Fibroblast of mammary gland (primary cell): ENCODE results near the gene PDZD4.

Experiments
- DNase-seq: peaks from one replicate; pipeline ENCODE4 v3.0.0-alpha.2; 2010; ENCODE audit warnings: low read depth
- H3K4me3 ChIP-seq: 2 replicates; pipeline ENCODE4 v1.5.1; 2011; ENCODE audit warnings: low read depth, mild to moderate bottlenecking, low read length, moderate library complexity; ENCODE audit not compliant: control insufficient read depth
- TF ChIP-seq, protein P1 (sequence below): conservative IDR thresholded peaks from 2 replicates; pipeline ENCODE4 v1.5.1; 2011; ENCODE audit warnings: low read depth, low read length, inconsistent platforms; ENCODE audit not compliant: control insufficient read depth, insufficient read depth

The PDZD4 gene

DNA sequence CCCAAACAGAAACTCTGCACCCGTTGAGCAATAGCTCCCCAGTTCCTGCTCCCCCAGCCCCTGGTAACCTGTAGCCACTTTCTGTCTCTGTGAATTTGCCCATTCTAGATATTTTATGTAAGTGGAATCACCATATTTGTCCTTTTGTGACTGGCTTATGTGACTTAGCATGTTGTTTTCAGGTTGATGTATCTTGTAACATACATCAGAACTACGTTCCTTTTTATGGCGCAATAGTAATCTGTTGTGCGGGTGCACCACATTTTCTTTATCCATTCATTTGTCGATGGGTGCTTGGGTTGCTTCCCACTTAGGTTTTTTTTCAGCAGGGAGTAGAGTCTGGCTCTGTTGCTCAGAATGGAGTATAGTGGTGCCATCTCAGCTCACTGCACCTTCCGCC, 6.6 kb upstream of the PDZD4 start:
- DNase-seq = no peak
- TF ChIP-seq, protein P1, sequence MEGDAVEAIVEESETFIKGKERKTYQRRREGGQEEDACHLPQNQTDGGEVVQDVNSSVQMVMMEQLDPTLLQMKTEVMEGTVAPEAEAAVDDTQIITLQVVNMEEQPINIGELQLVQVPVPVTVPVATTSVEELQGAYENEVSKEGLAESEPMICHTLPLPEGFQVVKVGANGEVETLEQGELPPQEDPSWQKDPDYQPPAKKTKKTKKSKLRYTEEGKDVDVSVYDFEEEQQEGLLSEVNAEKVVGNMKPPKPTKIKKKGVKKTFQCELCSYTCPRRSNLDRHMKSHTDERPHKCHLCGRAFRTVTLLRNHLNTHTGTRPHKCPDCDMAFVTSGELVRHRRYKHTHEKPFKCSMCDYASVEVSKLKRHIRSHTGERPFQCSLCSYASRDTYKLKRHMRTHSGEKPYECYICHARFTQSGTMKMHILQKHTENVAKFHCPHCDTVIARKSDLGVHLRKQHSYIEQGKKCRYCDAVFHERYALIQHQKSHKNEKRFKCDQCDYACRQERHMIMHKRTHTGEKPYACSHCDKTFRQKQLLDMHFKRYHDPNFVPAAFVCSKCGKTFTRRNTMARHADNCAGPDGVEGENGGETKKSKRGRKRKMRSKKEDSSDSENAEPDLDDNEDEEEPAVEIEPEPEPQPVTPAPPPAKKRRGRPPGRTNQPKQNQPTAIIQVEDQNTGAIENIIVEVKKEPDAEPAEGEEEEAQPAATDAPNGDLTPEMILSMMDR = no peak
- H3K4me3 ChIP-seq = no peak overlapping the region

DNA sequence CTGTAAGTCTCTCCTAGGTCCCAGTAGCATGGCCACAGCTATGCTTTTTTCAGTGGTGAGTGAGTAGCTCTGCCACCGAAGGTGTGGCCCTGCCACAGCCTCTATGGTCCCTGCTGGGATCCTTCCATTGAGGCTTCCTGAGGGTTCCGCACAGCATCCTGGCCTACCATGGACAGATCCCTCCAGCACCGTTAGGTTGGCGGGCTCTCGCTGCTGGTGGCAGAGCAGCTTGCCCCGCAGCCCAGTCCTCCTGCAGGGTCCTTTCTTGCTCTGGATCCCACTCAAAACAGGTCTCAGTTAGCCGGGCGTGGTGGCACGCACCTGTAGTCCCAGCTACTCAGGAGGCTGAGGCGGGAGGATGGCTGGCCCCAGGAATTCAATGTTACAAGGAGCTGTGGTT, 2.4 kb upstream of the PDZD4 start:
- TF ChIP-seq, protein P1 = no peak
- no peak overlapping the region for H3K4me3 ChIP-seq
- DNase-seq = no peak

DNA sequence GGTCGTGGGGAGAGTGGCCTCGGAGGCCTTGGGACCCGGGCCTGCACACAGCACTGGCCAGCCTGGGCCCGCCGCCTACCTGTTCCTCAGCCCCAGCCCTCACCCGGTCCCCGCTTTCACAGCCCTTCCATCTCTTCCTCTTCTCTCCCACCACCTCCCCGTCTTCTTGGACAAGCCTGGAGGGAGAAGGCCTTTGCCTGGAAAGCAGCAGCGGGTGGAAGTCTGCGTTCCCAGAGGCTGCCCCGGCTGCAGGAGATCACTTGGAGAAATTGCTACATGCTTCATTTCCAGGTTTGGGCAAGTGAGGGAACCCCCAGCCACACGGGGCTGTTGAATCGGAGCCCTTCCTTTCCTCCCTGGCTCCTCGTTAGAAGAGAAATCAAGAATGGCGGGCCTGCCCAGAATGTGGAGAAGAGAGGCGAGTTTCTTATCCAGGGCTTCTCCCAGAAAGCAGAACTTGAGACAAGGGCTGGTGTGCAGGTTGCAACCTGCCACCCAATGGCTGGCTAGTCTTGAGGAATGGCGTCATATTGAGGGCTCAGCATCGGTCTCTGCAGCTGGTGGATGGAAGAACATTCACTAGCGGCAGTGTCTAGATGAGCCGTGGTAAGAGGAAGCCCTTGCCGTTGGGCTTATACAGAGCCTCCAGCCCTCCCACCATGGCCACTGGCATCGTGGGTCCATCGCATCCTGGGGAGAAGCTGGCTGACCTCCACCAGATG, 1.2 kb upstream of the PDZD4 start:
- TF ChIP-seq, protein P1 = no peak
- no peak for DNase-seq
- H3K4me3 ChIP-seq = no peak overlapping the region

DNA sequence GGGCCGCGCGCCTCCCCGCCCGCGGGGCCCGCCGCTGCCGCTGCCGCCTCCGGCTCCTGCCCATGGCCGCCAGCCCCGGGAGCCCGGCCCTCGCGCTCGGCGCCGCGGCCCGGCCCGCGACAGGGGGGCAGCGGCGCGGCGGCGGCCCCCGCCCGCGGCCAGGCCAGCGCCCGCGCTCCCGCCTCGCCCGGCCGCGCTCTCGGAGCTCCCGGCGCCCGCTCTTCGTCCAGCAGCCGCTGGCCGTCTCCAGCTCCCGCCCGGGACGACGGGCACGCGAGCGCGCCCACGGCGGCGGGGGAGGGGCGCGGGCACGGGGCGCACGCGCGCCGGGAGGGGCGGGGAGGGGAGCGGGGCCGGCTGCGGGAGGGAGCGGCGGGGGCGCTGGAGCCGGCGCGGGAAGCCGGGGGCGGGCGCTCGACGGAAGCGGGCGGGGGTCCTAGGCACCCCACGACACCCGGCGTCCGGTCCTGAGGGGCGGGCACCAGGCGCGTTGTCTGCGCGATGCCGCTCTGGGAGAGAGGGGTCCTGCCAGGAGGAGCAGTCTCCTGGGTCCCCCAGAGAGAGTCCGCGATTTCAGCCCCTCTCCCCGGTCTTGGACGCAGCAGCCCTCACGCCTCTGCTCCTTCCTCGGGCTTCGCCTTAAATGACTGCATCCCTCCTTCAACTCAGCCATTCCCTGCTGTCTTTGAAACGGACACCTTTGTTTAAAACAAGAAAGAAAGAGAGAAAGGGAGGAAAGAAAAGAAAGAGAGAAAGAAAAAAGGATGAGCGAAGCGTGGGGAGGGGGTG, 490 bp upstream of the PDZD4 start:
- no peak overlapping the region for H3K4me3 ChIP-seq
- no peak for DNase-seq
- TF ChIP-seq, protein P1 = no peak

DNA sequence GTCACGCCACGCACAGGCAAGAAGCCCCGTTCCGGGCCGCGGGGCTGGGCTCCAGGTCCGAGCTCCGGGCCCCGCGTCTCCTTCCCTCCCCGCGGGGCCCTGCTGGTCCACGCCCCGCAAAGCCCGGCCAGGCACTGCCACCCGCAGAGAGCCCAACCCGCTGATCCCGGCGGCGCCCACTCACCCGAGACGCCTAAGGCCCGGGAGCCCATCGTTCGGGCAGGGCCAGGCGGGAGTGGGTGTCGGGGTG, 870 bp downstream of the PDZD4 start:
- TF ChIP-seq, protein P1 = no peak
- no peak overlapping the region for H3K4me3 ChIP-seq
- no peak for DNase-seq

DNA sequence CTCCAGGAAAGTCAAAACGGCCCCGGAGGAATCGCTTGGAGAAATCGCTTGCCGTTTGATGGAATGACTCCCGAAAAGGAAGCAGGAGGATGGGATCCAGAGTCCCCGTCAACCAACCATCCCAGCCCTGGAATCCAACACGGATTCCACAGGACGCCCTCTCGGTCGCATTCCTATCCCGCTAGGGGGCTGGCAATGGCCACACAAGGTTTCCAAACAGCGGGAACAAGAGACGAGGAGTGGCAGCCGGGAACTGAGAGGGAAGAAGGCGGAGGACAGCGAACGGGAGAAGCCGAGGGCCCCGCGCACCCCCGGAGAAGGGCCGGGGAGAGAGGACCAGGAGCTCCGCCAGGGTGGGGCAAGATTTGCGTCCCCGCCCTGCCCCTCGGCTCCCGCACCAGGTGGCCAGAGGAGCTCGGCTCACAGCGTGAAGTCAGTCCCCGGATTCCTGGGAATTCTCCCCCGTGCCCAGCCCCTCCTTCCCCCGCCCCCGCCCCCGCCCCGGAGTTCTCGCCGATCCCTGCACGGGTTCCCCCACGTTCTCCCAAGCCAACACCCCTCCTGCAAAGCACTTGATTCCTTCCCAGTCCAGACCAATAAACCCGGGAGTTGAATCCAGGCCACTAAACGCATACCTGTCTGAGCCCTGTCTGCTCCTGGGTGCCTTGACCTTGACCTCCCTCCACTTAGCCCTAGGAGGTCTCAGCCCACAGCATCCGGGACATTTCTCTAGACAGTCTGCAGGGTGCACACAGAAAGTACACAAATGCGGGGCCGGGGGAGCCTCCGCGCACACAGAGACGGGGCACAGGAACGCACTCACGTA, 1.4 kb downstream of the PDZD4 start:
- H3K4me3 ChIP-seq = no peak overlapping the region
- TF ChIP-seq, protein P1 = no peak
- no peak for DNase-seq
